HG03045 (cell line): Measurements from ENCODE around the gene UBE2I.

Source experiments
- ATAC-seq: cut with Tn5 transposase; IDR thresholded peaks from one replicate; pipeline ENCODE4 v1.9.1; 2021; ENCODE audit warnings: mild to moderate bottlenecking, moderate library complexity; ENCODE audit not compliant: unreplicated experiment

Gene UBE2I

GRCh38 chr16:1277151-1277598, 32.3 kb upstream of the UBE2I start:
- ATAC-seq = no peak

- no peak for ATAC-seq
Observed at GRCh38 chr16:1277617-1278282, 31.7 kb upstream of the UBE2I start.

GRCh38 chr16:1278477-1278876, 31.0 kb upstream of the UBE2I start:
- no peak for ATAC-seq

GRCh38 chr16:1279081-1279944, 30.1 kb upstream of the UBE2I start:
- ATAC-seq = no peak

- no peak for ATAC-seq
Observed at GRCh38 chr16:1279945-1280589, 29.4 kb upstream of the UBE2I start.

GRCh38 chr16:1280783-1281182, 28.7 kb upstream of the UBE2I start:
- no peak for ATAC-seq

GRCh38 chr16:1281517-1281916, 27.9 kb upstream of the UBE2I start:
- no peak for ATAC-seq

GRCh38 chr16:1282324-1282973, 27.0 kb upstream of the UBE2I start:
- no peak for ATAC-seq

- ATAC-seq = no peak
Observed at GRCh38 chr16:1283296-1283695, 26.1 kb upstream of the UBE2I start.

GRCh38 chr16:1283996-1284616, 25.3 kb upstream of the UBE2I start:
- ATAC-seq = no peak

- ATAC-seq = no peak
Observed at GRCh38 chr16:1285669-1286512, 23.5 kb upstream of the UBE2I start.

GRCh38 chr16:1286513-1287094, 22.8 kb upstream of the UBE2I start:
- ATAC-seq = no peak

GRCh38 chr16:1287982-1288670, 21.3 kb upstream of the UBE2I start:
- ATAC-seq = no peak

GRCh38 chr16:1288813-1289476, 20.5 kb upstream of the UBE2I start:
- no peak for ATAC-seq

GRCh38 chr16:1289477-1289866, 20.0 kb upstream of the UBE2I start:
- no peak for ATAC-seq

- ATAC-seq = no peak
Observed at GRCh38 chr16:1290063-1290501, 19.4 kb upstream of the UBE2I start.

- ATAC-seq = no peak
Observed at GRCh38 chr16:1290860-1291575, 18.4 kb upstream of the UBE2I start.

GRCh38 chr16:1291576-1291974, 17.9 kb upstream of the UBE2I start:
- no peak for ATAC-seq
